GM18498 (cell line): ENCODE measurements around the gene SPACA7.

Source experiments
- ATAC-seq: cut with Tn5 transposase; IDR thresholded peaks from one replicate; pipeline ENCODE4 v1.9.1; 2021; ENCODE audit warnings: mild to moderate bottlenecking, moderate library complexity; ENCODE audit not compliant: unreplicated experiment

Gene SPACA7

GRCh38 chr13:112462408-112462807, 86.3 kb downstream of the SPACA7 start:
- no peak for ATAC-seq

- no peak for ATAC-seq
These were observed 88.6 kb downstream of the SPACA7 start for GRCh38 chr13:112464720-112465119.

- no peak for ATAC-seq
These were observed 89.3 kb downstream of the SPACA7 start for GRCh38 chr13:112465251-112466131.

GRCh38 chr13:112466132-112467058, 90.2 kb downstream of the SPACA7 start:
- ATAC-seq: no peak

GRCh38 chr13:112467236-112467635, 91.1 kb downstream of the SPACA7 start:
- no peak for ATAC-seq

GRCh38 chr13:112468069-112468468, 91.9 kb downstream of the SPACA7 start:
- ATAC-seq: no peak

- no peak for ATAC-seq
These were observed 93.1 kb downstream of the SPACA7 start for GRCh38 chr13:112469071-112469745.

GRCh38 chr13:112473818-112474217, 97.7 kb downstream of the SPACA7 start:
- ATAC-seq: no peak

GRCh38 chr13:112474869-112475268, 98.7 kb downstream of the SPACA7 start:
- ATAC-seq: no peak

GRCh38 chr13:112475889-112476288, 99.7 kb downstream of the SPACA7 start:
- ATAC-seq: no peak

- no peak for ATAC-seq
These were observed 101.0 kb downstream of the SPACA7 start for GRCh38 chr13:112477070-112477619.

GRCh38 chr13:112479389-112479788, 103.2 kb downstream of the SPACA7 start:
- no peak for ATAC-seq

GRCh38 chr13:112481458-112481857, 105.3 kb downstream of the SPACA7 start:
- ATAC-seq: no peak

GRCh38 chr13:112483299-112483698, 107.1 kb downstream of the SPACA7 start:
- no peak for ATAC-seq
